ENCODE results near the gene NRARP.

NRARP gene

DNA sequence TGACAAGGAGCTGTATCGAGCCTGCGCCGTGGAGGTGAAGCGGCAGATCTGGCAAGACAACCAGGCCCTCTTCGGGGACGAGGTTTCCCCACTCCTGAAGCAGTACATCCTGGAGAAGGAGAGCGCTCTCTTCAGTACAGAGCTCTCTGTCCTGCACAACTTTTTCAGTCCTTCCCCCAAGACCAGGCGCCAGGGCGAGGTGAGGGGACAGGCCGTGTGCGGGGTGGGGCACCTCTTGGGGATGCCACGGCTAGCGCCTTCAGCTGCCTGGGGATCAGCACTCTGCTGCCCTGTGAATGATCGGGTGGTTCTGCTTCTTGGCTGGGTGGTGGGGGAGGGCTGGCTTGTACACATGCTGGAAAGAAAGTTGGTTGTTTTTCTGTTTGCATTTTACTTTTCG, 45.2 kb downstream of the NRARP start:
- no peak for DNase-seq (ENCODE audit: low read depth)

DNA sequence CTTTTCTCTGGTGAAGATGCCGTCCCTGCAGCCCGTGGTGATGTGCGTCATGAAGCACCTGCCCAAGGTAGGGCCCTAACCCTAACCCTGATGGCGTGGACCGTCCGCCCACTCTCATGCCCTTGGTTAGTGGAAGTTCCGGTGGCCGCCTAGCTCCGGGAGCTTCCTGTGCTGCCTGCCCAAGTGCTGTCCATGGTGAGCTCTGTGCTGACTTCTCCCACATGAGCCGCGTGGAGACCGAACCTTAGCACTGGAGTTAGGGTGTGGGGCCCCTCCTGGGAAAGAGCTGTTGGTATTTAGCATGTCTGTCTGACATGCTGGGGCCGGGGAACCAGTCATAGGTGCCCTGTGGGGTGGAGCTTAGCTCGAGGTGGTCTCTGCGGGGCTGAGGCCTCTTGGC, 45.7 kb downstream of the NRARP start:
- DNase-seq (ENCODE audit: low read depth): no peak

DNA sequence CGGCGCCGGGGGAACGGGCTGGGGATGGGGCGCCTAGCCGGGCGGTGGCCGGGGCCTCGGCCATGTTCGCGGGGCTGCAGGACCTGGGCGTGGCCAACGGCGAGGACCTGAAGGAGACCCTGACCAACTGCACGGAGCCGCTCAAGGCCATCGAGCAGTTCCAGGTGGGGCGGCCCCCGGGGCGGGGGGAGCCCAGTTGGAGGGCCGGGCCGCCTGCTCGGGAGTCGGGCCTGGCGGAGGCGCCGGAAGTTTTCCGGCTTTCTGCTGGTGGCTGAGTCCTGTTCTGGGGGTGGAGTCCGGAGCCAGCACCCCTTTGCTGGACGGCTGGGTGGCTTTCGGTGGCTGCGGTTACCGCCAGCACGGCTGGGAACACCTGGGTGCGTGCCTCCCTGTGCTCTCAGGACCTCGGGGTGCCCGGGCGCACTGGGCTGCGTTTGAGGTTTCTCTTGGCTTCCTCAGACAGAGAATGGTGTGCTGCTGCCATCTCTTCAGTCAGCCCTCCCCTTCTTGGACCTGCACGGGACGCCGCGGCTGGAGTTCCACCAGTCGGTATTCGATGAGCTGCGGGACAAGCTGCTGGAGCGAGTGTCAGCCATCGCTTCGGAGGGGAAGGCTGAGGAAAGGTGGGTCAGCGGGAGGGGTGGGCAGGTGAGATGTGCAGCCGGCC, 46.5 kb downstream of the NRARP start:
- no peak for DNase-seq (ENCODE audit: low read depth)

DNA sequence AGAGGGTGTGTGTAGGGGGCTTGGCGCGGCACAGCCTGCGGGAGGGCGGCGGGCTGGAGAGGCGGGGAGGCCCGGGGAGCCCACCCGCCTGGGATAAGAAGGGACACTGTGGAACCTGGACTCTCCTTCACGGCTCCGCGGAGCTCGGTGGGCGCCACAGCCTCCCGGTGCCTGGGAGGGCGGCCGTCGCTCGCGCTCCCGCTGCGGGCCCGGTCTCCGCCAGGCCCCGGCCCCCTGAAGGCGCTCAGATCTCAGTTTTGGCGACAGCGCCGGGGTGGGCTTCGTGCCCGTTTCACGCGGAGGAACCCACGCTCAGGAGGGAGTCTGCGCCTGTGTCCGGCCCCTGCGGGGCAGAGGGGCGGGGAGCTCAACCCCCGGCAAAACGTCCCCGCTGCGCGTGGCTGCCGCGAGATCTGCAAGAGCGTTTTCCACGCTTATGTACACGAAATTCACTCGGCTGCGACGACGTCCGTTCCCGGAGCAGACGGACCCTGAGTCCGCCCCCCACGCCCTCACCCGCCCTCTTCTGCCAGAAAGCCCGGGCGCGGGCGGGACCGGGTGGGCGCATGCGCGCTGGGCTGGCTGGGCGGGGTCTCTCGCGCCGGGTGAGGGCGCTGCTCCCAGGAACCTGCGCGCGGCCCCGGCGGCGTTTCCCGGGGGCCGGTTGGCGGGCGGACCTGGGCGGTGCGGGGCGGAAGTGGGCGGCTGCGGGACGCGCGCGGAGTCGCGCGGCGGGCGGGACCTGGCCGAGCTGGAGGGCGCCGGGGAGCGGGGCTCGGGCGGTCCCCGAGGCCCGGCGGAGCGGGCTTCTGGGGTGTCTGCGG, 47.2 kb downstream of the NRARP start, which contains the start of gene NELFB:
NELFB (plus strand) TSS at position 704 of the 824 bp plus-strand sequence.
- peak; percentile 84 for DNase-seq (ENCODE audit: low read depth)

DNA sequence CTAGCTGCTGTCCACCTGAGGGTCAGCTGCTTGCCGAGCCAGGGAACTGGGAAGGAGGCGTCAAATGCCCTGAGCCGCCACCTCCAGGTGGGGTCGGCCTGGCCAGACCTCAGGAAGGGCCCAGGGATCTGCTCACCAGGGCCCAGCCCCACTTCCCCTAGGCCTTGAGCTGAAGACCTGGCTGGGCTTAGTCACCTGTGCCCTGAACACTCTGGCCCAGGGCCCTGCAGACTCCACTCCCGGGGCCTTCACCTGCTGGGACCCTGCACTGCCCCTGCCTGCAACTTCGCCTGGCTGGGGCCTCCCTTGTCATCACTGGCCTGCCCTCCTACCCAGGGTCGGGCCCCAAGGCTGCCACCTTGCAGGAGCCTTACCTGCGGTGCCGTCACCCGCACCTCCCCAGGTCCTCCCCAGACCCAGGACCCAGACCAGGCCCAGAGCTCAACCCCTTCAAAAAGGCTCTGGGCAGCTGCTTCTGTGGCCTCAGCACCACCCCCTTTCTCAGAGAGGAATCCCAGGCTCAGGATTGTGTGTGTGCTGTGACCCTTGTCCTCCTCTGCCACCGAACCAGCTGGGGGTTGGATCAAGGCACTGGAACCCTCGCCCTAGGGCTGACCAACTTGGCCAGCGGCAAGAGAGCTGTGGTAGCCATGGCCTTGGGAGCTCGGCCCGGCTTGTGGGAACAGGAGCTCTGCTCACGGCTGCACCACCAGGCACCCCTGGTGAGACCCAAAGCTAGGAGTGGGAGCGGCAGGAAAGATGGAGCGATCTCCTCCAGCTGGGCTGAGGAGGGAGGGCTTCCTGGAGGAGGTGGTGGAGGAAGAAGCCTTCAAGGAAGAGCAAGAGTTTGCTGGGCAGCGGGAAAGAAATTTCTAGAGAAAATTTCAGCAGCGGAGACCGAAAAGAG, 48.1 kb downstream of the NRARP start:
- no peak for DNase-seq (ENCODE audit: low read depth)

DNA sequence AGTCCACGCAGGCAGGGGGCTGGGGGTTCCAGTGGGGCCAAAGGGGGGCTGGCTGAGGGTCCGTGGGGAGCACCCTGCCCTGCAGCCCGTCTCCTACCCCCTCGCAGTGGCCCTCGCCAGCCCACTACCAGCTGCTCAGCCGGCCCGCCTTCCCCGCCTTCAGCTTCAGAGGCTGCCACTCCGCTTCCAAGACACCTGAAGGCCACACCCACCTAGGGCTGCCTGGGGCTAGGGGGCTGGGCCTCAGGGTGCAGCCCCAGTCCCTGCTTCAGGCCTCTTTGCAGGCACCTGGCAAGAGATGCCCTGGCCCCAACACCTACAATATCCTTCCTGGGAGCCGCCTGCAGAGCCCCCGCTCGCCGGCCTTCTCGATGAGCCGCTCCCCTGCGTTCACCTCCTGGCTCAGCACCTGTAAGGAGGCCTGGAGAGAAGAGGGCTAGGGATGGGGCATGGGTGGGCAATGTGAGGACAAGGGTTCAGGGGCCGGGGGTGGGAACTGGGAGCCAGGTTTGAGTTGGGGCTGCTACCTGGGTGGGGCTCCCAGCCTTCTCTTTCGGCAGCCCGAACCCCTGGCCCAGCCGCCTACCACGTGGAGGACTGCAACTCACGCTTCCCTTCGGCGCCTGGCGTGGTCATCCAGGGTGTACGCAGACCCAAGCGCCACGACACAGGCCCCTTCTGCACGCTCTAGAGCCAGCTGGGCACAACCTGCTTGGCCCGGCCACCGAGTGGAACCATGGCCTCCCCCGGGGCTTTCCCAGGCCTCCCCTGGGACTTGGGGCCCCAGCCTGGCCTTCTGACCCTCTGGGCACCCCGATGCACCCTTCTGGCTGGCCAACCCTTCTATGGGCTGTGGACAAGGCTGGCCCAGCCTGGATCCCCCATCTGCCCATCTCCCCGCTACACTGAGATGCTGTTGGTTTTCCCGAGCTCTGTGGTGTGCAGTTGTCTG, 49.2 kb downstream of the NRARP start:
- DNase-seq (ENCODE audit: low read depth): no peak

DNA sequence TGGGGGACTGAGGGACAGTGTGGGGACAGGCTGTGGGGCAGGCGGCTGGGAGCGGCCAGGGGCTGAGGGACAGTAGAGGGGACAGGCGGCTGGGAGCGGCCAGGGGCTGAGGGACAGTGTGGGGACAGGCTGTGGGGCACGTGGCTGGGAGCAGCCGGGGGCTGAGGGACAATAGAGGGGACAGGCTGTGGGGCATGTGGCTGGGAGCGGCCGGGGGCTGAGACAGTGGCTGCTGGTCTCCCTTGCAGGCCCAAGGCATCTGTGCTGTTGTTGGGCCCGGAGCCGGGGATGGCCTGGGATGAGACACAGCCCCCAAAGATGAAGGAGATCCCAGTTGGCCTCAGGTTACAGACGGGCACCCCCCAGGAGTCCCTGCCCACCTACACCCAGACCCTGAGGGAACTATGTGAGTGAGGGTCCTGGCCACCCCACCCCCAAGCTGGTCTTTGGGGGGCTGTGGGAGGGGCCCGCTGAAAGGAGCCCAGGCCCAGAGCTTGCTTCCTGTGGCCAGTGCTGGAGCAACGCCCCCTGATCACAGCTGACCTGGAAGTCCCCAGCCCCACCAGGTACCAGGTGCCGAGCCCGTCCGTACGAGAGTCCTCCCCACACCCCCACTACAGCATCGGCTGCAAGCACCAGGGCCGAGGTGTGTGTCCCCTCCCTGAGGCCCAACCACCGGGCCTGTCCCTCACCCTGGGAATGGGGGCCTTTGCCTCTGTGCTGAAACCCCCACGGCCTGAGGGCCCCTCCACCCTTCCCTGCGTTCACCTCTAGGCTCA, 50.4 kb downstream of the NRARP start:
- DNase-seq (ENCODE audit: low read depth): no peak

DNA sequence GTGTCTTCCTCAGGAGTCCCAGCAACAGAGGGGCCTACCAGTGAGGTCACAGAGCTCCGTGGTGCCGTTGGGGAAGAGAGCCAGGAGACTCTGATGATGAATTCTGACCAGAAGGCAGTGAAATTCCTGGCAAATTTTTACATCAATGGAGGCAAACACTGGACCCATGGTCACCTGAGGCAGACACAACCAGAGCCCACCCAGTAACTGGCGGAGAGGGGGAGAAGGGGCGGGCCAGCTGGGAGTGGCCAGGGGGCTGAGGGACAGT, 50.9 kb downstream of the NRARP start, which contains the start of gene STPG3:
STPG3 (plus strand) TSS at position 93 of the 268 bp plus-strand sequence; CDS start at position 94, 1 bp downstream.
- no peak for DNase-seq (ENCODE audit: low read depth)

DNA sequence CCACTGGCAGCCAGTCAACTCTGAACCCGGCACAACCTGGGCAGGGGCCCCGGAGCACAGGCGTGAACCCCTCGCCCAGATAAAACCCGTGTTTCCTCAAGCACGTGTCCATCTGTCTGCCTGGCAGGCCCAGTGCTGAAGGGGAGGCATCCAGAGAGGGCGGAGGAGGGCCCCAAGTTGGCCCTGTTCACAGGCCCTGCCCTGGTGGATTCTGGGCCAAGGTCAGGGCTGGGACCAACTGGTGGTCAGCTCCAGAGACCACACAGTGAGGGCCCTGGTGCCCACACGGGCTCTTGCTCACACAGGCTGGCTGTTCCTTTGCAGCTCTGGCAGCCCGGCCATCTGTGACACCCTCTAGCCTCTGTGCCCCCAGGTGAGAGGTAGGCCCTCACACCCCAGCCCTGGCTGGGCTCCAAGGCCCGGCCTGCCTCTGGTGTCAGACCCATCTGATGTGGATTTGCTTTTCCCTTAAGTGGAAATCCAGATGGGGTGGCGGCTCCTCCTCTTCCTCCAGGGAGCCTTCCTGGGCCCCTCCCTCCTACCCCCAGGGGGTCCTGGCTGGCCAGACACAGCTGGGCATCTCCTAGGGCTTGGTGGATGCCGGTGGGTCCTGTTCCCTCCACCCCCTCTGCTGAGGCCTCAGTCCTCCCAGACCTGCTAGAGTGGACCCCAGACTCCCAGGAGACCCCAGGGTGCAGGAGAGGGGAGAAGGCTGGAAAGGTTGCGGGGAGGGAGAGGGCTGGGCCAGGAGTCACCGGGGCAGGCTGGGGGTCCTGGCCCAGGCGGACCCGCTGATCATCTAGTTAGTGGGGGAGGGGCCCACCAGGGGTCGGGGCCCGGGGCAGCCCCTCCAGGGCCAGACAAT, 51.5 kb downstream of the NRARP start:
- no peak for DNase-seq (ENCODE audit: low read depth)

Data from fibroblast of gingiva (primary cell).